ENCODE results near the gene NECTIN1. TPM values are rescaled to one million over a fixed set of nuclear protein-coding genes. Genes with fewer than 3 reads are reported as not detected.

The NECTIN1 gene
- total RNA-seq = 10 to 100 TPM in 1 of 6 donors, 1 to 10 TPM in 5; 1.4 to 12.6 (median 7.6) TPM

GRCh38 chr11:119728651-119729580 is at the start of gene NECTIN1:
NECTIN1 (minus strand) TSS chr11:119729200; CDS start chr11:119728553, 647 bp downstream.
- Histone ChIP-seq H3K9me3 (no peaks in the 10 kb centered on the region), H3K27ac (peak within 1 kb of the TSS; percentile 79 to 89 (median 80)), H3K36me3 (no peaks in the 10 kb centered on the region), H3K27me3 (no peaks in the 10 kb centered on the region), H3K4me1 (peaks cover 20 to 33% (median 28%) of the 10 kb centered on the region in 4 donors), H3K4me3 (peak within 1 kb of the TSS; percentile 69 to 96 (median 77))
- ATAC-seq (ENCODE audit: low FRiP score in 2 of 2) (peak; percentile 92 to 95), DNase-seq (peak; percentile 84 to 99)
- TF ChIP-seq POLR2A (IDR thresholded peaks at IDR 0.05) (peak in 2 of 4 donors; percentile 65 to 81), EP300 (IDR thresholded peaks at IDR 0.05) (no peak), POLR2AphosphoS5 (IDR thresholded peaks at IDR 0.05) (peak in 1 of 2 donors; percentile 70), CTCF (IDR thresholded peaks at IDR 0.05) (peak; percentile 91 to 98 (median 96))
- 0% methylated on average over 17 to 54 of the region's 128 CpGs for WGBS, 2 donors

GRCh38 chr11:119778391-119779194 is 49.6 kb upstream of the NECTIN1 start:
- no peaks in the 10 kb centered on the region for H3K27me3 ChIP-seq
- WGBS, 2 donors = 73 to 82% methylated on average over 15 of the region's 15 CpGs
- H3K4me3 ChIP-seq = no peak overlapping the region
- no peak overlapping the region for H3K27ac ChIP-seq
- no peak for TF ChIP-seq POLR2A (IDR thresholded peaks at IDR 0.05)
- no peak for TF ChIP-seq CTCF (IDR thresholded peaks at IDR 0.05)
- TF ChIP-seq POLR2AphosphoS5 (IDR thresholded peaks at IDR 0.05) = no peak
- TF ChIP-seq EP300 (IDR thresholded peaks at IDR 0.05) = no peak
- H3K9me3 ChIP-seq = peaks cover 0 to 1% (median 0%) of the 10 kb centered on the region in 4 donors
- no peaks in the 10 kb centered on the region for H3K36me3 ChIP-seq
- peak in 1 of 2 donors; percentile 4 for ATAC-seq (ENCODE audit: low FRiP score in 2 of 2)
- H3K4me1 ChIP-seq = no peaks in the 10 kb centered on the region
- DNase-seq = no peak

GRCh38 chr11:119777940-119778339 is 48.9 kb upstream of the NECTIN1 start:
- TF ChIP-seq EP300 (IDR thresholded peaks at IDR 0.05) (no peak), POLR2A (IDR thresholded peaks at IDR 0.05) (no peak), CTCF (IDR thresholded peaks at IDR 0.05) (no peak), POLR2AphosphoS5 (IDR thresholded peaks at IDR 0.05) (no peak)
- no peaks in the 10 kb centered on the region for H3K27me3 ChIP-seq

GRCh38 chr11:119776651-119777050 is 47.7 kb upstream of the NECTIN1 start:
- Histone ChIP-seq H3K27ac (no peak overlapping the region), H3K4me3 (no peak overlapping the region), H3K9me3 (no peaks in the 10 kb centered on the region), H3K36me3 (no peaks in the 10 kb centered on the region), H3K27me3 (no peaks in the 10 kb centered on the region), H3K4me1 (no peaks in the 10 kb centered on the region)
- TF ChIP-seq EP300 (IDR thresholded peaks at IDR 0.05) (no peak), CTCF (IDR thresholded peaks at IDR 0.05) (no peak), POLR2A (IDR thresholded peaks at IDR 0.05) (no peak), POLR2AphosphoS5 (IDR thresholded peaks at IDR 0.05) (no peak)
- WGBS, 2 donors = 35 to 38% methylated on average over 5 of the region's 5 CpGs
- ATAC-seq (ENCODE audit: low FRiP score in 2 of 2) (peak in 1 of 2 donors; percentile 21), DNase-seq (no peak)

More at GRCh38 chr11:119777940-119778339, 48.9 kb upstream of the NECTIN1 start:
- ATAC-seq (ENCODE audit: low FRiP score in 2 of 2) (no peak), DNase-seq (no peak)
- Histone ChIP-seq H3K4me3 (no peak overlapping the region), H3K36me3 (no peaks in the 10 kb centered on the region), H3K27ac (no peak overlapping the region), H3K9me3 (no peaks in the 10 kb centered on the region), H3K4me1 (no peaks in the 10 kb centered on the region)
- 88 to 94% methylated on average over 8 to 10 of the region's 10 CpGs for WGBS, 2 donors

Data from upper lobe of left lung (tissue), 6 donors.